ENCODE results near the gene HMGN1. TPM values are rescaled to one million over a fixed set of nuclear protein-coding genes. Genes with fewer than 3 reads are reported as not detected.

HMGN1 gene
- total RNA-seq, result 112 and 120 TPM in 2 replicates

GRCh38 chr21:39348355-39349210, at the start of gene HMGN1:
HMGN1 (minus strand) TSS chr21:39349088; CDS start chr21:39348917, 171 bp downstream.

DNA sequence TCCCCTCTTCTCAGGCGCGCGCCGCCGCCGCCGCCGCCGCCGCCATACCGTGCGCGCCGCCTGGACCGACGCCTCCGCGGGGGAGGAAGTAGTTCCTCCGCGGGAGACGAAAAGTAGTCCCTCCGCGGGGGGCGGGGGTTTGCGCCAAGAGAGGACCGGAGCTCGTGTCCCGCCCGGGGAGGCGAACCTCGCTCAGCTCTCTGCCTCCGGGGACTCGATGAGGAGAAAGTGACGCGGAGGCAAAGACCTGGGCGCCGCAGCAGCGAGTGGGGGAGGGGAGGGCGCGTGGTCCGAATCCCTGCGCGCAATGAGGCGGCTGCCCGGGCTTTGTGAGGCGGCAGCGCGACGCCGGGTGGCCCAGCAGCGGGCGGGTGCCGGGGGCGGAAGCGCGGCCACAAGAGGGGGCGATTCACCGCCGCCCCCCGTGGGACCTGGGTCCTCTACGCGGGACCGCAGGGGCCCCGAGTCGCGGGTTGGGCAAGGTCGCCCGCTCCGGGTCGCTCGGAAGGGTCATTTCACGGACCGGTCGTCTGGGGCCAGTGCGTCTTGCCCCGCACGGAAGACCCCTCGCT, 35.2 kb downstream of the HMGN1 start, which contains the start of gene BRWD1:
BRWD1 (minus strand) TSS at position 62 of the 572 bp plus-strand sequence. CDS start 141 bp downstream, outside the sequence.

Other genes with a start within 250 kb of the HMGN1 start
- 51.4 and 63.9 TPM in 2 replicates for gene PSMG1, start 165.6 kb downstream of the HMGN1 start, total RNA-seq
- 20.3 and 23.1 TPM in 2 replicates for gene BRWD1, start 35.5 kb downstream of the HMGN1 start, total RNA-seq
- gene LCA5L, start 96.7 kb upstream of the HMGN1 start, total RNA-seq, result not detected in 2 replicates
- 3.6 and 5.3 TPM in 2 replicates for gene SH3BGR, start 102.9 kb upstream of the HMGN1 start, total RNA-seq